ENCODE measurements around the gene SAMD4A.
A peak's percentile ranks its signal among the peaks of the same experiment; 100 is the strongest.

Gene SAMD4A

GRCh38 chr14:54637270-54638134, 70.6 kb downstream of the SAMD4A start:
- DNase-seq = no peak

GRCh38 chr14:54638135-54638446, 71.2 kb downstream of the SAMD4A start:
- DNase-seq = no peak

- DNase-seq = no peak
Measured at GRCh38 chr14:54639611-54640010, 72.7 kb downstream of the SAMD4A start.

GRCh38 chr14:54640506-54640905, 73.6 kb downstream of the SAMD4A start:
- no peak for DNase-seq

- no peak for DNase-seq
Measured at GRCh38 chr14:54642121-54642520, 75.2 kb downstream of the SAMD4A start.

GRCh38 chr14:54642801-54643695, 76.1 kb downstream of the SAMD4A start:
- DNase-seq = no peak

GRCh38 chr14:54643696-54644176, 76.8 kb downstream of the SAMD4A start:
- DNase-seq = no peak

- DNase-seq = no peak
Measured at GRCh38 chr14:54645639-54646038, 78.7 kb downstream of the SAMD4A start.

GRCh38 chr14:54646626-54647025, 79.7 kb downstream of the SAMD4A start:
- no peak for DNase-seq

- DNase-seq = no peak
Measured at GRCh38 chr14:54647378-54647777, 80.5 kb downstream of the SAMD4A start.

GRCh38 chr14:54649056-54649455, 82.1 kb downstream of the SAMD4A start:
- no peak for DNase-seq

- no peak for DNase-seq
Measured at GRCh38 chr14:54650331-54650958, 83.5 kb downstream of the SAMD4A start.

GRCh38 chr14:54650959-54651351, 84.0 kb downstream of the SAMD4A start:
- DNase-seq = no peak

- DNase-seq = no peak
Measured at GRCh38 chr14:54651649-54652048, 84.7 kb downstream of the SAMD4A start.

GRCh38 chr14:54652188-54652587, 85.3 kb downstream of the SAMD4A start:
- DNase-seq = no peak

- peak in 1 of 2 experiments; percentile 10 for DNase-seq
Measured at GRCh38 chr14:54652605-54653052, 85.7 kb downstream of the SAMD4A start.

GRCh38 chr14:54653712-54654469, 87.0 kb downstream of the SAMD4A start:
- no peak for DNase-seq

- no peak for DNase-seq
Measured at GRCh38 chr14:54654605-54655004, 87.7 kb downstream of the SAMD4A start.

GRCh38 chr14:54658836-54659235, 91.9 kb downstream of the SAMD4A start:
- no peak for DNase-seq

GRCh38 chr14:54659365-54659764, 92.4 kb downstream of the SAMD4A start:
- no peak for DNase-seq

- no peak for DNase-seq
Measured at GRCh38 chr14:54660604-54661111, 93.7 kb downstream of the SAMD4A start.

- no peak for DNase-seq
Measured at GRCh38 chr14:54662491-54663133, 95.7 kb downstream of the SAMD4A start.
